ENCODE results near the gene SH3RF3.

SH3RF3 gene

GRCh38 chr2:109402180-109402579 is 273.2 kb downstream of the SH3RF3 start:
- no peak for DNase-seq

GRCh38 chr2:109402980-109403840 is 274.2 kb downstream of the SH3RF3 start:
- DNase-seq = no peak

GRCh38 chr2:109403841-109404201 is 274.8 kb downstream of the SH3RF3 start:
- no peak for DNase-seq

GRCh38 chr2:109404681-109405080 is 275.7 kb downstream of the SH3RF3 start:
- DNase-seq = no peak

- DNase-seq = no peak
Observed at GRCh38 chr2:109405873-109406272, 276.9 kb downstream of the SH3RF3 start.

DNA sequence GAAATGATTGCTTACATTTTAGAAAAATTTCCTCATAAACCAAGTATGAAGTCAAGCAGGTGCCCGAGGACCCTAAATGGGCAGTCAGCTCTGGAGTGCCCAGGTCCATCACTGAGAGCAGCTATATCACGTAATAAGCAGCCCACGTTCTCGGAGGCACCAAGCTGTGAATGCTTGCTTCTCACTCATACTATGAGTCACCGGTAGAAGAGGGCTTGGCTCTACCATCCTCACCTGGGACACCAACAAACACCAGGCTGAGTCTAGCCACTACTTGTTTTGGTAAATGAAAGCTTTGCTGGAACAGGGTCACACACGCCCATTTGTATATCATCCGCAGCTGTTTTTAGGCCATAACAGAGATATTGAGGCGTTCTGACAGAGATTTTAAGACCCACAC is 277.3 kb downstream of the SH3RF3 start:
- no peak for DNase-seq

- no peak for DNase-seq
Observed at GRCh38 chr2:109407276-109408042, 278.5 kb downstream of the SH3RF3 start.

DNA sequence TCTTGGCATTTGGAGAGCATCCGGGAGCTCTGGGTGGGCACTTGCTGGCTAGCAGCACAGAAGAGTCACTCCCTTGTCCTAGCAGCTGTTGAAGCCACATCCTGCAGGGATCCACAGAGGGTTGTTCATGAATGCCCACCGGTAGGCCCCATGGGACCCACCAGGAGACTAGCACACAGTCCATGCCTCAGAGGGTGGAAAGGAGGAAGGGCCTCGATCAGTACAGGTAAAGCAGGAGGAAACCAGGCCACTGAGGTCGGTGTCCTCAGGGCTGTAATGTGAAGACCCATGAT is 279.0 kb downstream of the SH3RF3 start:
- DNase-seq = no peak

DNA sequence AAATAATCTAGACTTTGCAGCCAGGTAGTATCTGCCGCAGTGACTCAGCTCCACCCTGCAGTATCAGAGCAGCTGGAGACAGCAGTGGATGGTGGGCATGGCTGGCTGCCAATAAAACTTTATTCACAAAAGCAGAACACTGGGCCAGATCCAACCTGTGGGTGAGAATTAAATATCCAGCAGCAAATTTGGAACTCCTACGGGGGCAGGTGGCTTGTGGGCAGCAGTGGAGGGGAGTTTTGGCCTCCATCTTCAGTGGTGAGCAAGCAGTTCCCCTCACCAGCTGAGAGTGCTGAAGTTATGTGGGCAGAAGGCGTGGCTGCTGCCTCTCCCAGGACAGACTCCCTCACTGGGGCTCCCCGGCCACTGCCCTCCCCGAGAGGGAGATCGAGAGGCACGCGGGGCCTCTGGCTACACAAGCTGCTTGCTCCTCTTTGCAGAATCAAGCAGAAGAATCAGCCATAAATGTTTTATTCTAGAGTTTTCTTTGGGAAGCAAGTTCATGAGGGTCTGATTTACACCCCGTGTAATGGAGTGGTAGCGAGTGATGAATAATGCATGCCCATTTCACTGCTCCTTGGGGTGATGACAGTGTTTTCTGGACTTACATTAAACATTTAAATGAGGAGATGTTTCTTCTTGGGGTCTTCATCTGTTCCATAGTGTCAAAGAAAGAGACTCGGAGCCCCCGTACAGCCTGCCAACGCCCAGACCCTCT is 280.5 kb downstream of the SH3RF3 start:
- DNase-seq = no peak

GRCh38 chr2:109410039-109410815 is 281.2 kb downstream of the SH3RF3 start:
- peak in 1 of 2 experiments; percentile 29 for DNase-seq

- DNase-seq = no peak
Observed at GRCh38 chr2:109411640-109412325, 282.8 kb downstream of the SH3RF3 start.

- no peak for DNase-seq
Observed at GRCh38 chr2:109415581-109416013, 286.6 kb downstream of the SH3RF3 start.

GRCh38 chr2:109417701-109418335 is 288.8 kb downstream of the SH3RF3 start:
- DNase-seq = no peak

- DNase-seq = no peak
Observed at GRCh38 chr2:109418716-109419115, 289.7 kb downstream of the SH3RF3 start.

DNA sequence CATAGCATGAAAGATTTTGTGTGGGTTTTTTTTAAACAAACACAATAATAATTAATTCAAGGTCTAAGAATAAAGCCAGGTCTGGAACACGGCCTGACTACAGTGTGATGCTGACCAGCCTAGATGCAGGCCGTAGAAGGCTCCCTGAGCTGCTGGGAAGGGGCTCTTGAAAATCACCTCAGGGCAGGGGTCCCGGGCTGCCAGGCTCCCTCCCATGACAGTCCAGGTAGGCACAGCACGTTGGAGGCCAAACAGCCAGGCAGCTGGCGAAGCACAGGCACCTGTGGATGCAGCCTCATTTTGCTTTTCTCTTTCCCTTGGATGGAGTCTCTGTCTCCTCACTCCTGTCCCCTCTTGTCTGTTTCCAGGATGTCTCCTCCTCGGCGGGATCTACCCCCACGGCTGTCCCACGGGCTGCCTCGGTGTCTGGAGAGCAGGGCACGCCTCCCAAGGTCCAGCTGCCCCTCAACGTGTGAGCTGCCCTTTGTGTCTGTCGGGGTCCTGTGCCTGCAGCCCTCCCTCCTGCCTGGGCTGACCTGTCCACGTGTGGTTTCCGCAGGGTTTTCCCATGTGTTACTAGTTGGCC is 290.3 kb downstream of the SH3RF3 start:
- no peak for DNase-seq

GRCh38 chr2:109419960-109420370 is 291.0 kb downstream of the SH3RF3 start:
- no peak for DNase-seq

GRCh38 chr2:109421101-109421500 is 292.1 kb downstream of the SH3RF3 start:
- DNase-seq = no peak

GRCh38 chr2:109421642-109422041 is 292.6 kb downstream of the SH3RF3 start:
- no peak for DNase-seq

GRCh38 chr2:109422071-109422757 is 293.2 kb downstream of the SH3RF3 start:
- no peak for DNase-seq

- DNase-seq = no peak
Observed at GRCh38 chr2:109422758-109423500, 293.9 kb downstream of the SH3RF3 start.

Data from NCI-H524 (cell line).